Upper lobe of left lung (tissue), 6 donors: ENCODE measurements around the gene UMAD1. TPM values are rescaled to one million over a fixed set of nuclear protein-coding genes. Genes with fewer than 3 reads are reported as not detected.

Experiments used
- ATAC-seq, 2 donors: fragments of 200-7000 bp; cut with Tn5 transposase; one replicate each; pipeline ENCODE4 v1.9.1; 2022; ENCODE audit warnings: mild to moderate bottlenecking in 2 of 2, moderate library complexity in 2 of 2; ENCODE audit not compliant: low FRiP score in 2 of 2
- DNase-seq, 2 donors: peaks; one replicate each; pipeline ENCODE4 v3.0.0-alpha.2; 2019 to 2020
- H3K27ac ChIP-seq, 4 donors: fragments of 200-600 bp; sonication (generic); one replicate each; pipeline ENCODE4 v1.5.1; 2016 to 2019
- H3K27me3 ChIP-seq, 4 donors: fragments of 200-600 bp; sonication (generic); one replicate each; pipeline ENCODE4 v1.5.1; 2017 to 2019
- H3K36me3 ChIP-seq, 4 donors: fragments of 200-600 bp; sonication (generic); one replicate each; pipeline ENCODE4 v1.5.1; 2016 to 2019
- H3K4me1 ChIP-seq, 4 donors: fragments of 200-600 bp; sonication (generic); one replicate each; pipeline ENCODE4 v1.5.1; 2018 to 2019
- H3K4me3 ChIP-seq, 4 donors: fragments of 200-600 bp; sonication (generic); one replicate each; pipeline ENCODE4 v1.5.1; 2017 to 2019; ENCODE audit warnings: mild to moderate bottlenecking in 2 of 4, moderate library complexity in 1 of 4
- H3K9me3 ChIP-seq, 4 donors: fragments of 200-600 bp; sonication (generic); one replicate each; pipeline ENCODE4 v1.5.1; 2018 to 2019
- CTCF ChIP-seq, 6 experiments: fragments of 450-650 bp in 4 of 6; fragments of 200-600 bp in 2 of 6; sonication (generic) in 2 of 6; IDR thresholded peaks; one replicate each; pipeline ENCODE4 v1.5.1; 2016 to 2019; ENCODE audit warnings: antibody characterized with exemption in 6 of 6
- EP300 ChIP-seq, 4 donors: sonication (generic); formaldehyde crosslinking; IDR thresholded peaks; one replicate each; pipeline ENCODE4 v1.5.1; 2017; ENCODE audit warnings: antibody characterized with exemption in 4 of 4, control low read depth in 2 of 4
- POLR2A ChIP-seq, 4 donors: fragments of 450-650 bp; IDR thresholded peaks; one replicate each; pipeline ENCODE4 v1.5.1; 2016 to 2017; ENCODE audit warnings: antibody characterized with exemption in 4 of 4, mild to moderate bottlenecking in 2 of 4
- POLR2AphosphoS5 ChIP-seq, 2 donors: sonication (generic); formaldehyde crosslinking; IDR thresholded peaks; one replicate each; pipeline ENCODE4 v1.5.1; 2017; ENCODE audit warnings: antibody characterized with exemption in 2 of 2
- WGBS, 2 donors: methylation state at CpG; one replicate each; pipeline ENCODE4 v1.1.5; 2017 to 2018; 5-methylcytosine and 5-hydroxymethylcytosine counted together
- total RNA-seq, 6 donors: library from RNA; depleted of rRNA in 4 of 6; stranded (reverse); fragments of >200 nt in 4 of 6; gene quantifications; one replicate each; pipeline versions ENCODE4 v1.1.0 to v1.2.1, GENCODE V29; 2016 to 2021
- donor health status: DM: no; HTN: no; CAD: no; lungs with moderate emphysema.
- donor health status: DM: no; HTN: yes; CAD: no; lungs with severe emphysema.

UMAD1 gene
- total RNA-seq, 6 donors from 2014 or later: 8.4 to 29.7 (median 13.3) TPM

GRCh38 chr7:7705318-7705717, 64.8 kb downstream of the UMAD1 start:
- H3K4me1 ChIP-seq: peaks cover 0 to 19% (median 9%) of the 10 kb centered on the region in 4 donors
- TF ChIP-seq EP300 (IDR thresholded peaks at IDR 0.05) (no peak), CTCF (IDR thresholded peaks at IDR 0.05) (no peak), POLR2AphosphoS5 (IDR thresholded peaks at IDR 0.05) (no peak), POLR2A (IDR thresholded peaks at IDR 0.05) (no peak)
- H3K27ac ChIP-seq: peak overlapping the region in 2 of 4 donors; percentile 26 to 71
- ATAC-seq (no peak), DNase-seq (no peak)
- WGBS, 2 donors: 57 to 60% methylated on average over 2 of the region's 2 CpGs
- H3K9me3 ChIP-seq: no peaks in the 10 kb centered on the region
- no peaks in the 10 kb centered on the region for H3K27me3 ChIP-seq
- H3K36me3 ChIP-seq: no peaks in the 10 kb centered on the region
- no peak overlapping the region for H3K4me3 ChIP-seq

GRCh38 chr7:7706101-7706511, 65.6 kb downstream of the UMAD1 start:
- Histone ChIP-seq H3K27ac (peak overlapping the region in 1 of 4 donors; percentile 71), H3K9me3 (no peaks in the 10 kb centered on the region), H3K4me1 (peaks cover 0 to 19% (median 9%) of the 10 kb centered on the region in 4 donors), H3K27me3 (no peaks in the 10 kb centered on the region), H3K4me3 (no peak overlapping the region), H3K36me3 (no peaks in the 10 kb centered on the region)
- no peak for TF ChIP-seq CTCF (IDR thresholded peaks at IDR 0.05)
- no peak for TF ChIP-seq POLR2AphosphoS5 (IDR thresholded peaks at IDR 0.05)
- TF ChIP-seq EP300 (IDR thresholded peaks at IDR 0.05): no peak
- TF ChIP-seq POLR2A (IDR thresholded peaks at IDR 0.05): no peak
- DNase-seq: no peak
- 69 to 71% methylated on average over 1 of the region's 1 CpG for WGBS, 2 donors
- no peak for ATAC-seq

- H3K4me1 ChIP-seq: peaks cover 0 to 19% (median 9%) of the 10 kb centered on the region in 4 donors
- H3K27ac ChIP-seq: no peak overlapping the region
- 77 to 79% methylated on average over 4 of the region's 4 CpGs for WGBS, 2 donors
- H3K36me3 ChIP-seq: no peaks in the 10 kb centered on the region
- no peaks in the 10 kb centered on the region for H3K27me3 ChIP-seq
- H3K4me3 ChIP-seq: no peak overlapping the region
- TF ChIP-seq CTCF (IDR thresholded peaks at IDR 0.05): no peak
- TF ChIP-seq POLR2A (IDR thresholded peaks at IDR 0.05): no peak
- TF ChIP-seq EP300 (IDR thresholded peaks at IDR 0.05): no peak
- no peak for TF ChIP-seq POLR2AphosphoS5 (IDR thresholded peaks at IDR 0.05)
- DNase-seq (no peak), ATAC-seq (no peak)
- no peaks in the 10 kb centered on the region for H3K9me3 ChIP-seq
Measured at GRCh38 chr7:7706556-7707172, 66.1 kb downstream of the UMAD1 start.

GRCh38 chr7:7707246-7707645, 66.7 kb downstream of the UMAD1 start:
- Histone ChIP-seq H3K4me1 (peaks cover 0 to 19% (median 9%) of the 10 kb centered on the region in 4 donors), H3K4me3 (no peak overlapping the region), H3K36me3 (no peaks in the 10 kb centered on the region), H3K27me3 (no peaks in the 10 kb centered on the region), H3K9me3 (no peaks in the 10 kb centered on the region), H3K27ac (no peak overlapping the region)
- DNase-seq: no peak
- WGBS, 2 donors: 96 to 98% methylated on average over 2 of the region's 2 CpGs
- TF ChIP-seq POLR2A (IDR thresholded peaks at IDR 0.05) (no peak), EP300 (IDR thresholded peaks at IDR 0.05) (no peak), POLR2AphosphoS5 (IDR thresholded peaks at IDR 0.05) (no peak), CTCF (IDR thresholded peaks at IDR 0.05) (no peak)
- no peak for ATAC-seq

- H3K4me3 ChIP-seq: no peak overlapping the region
- no peaks in the 10 kb centered on the region for H3K9me3 ChIP-seq
- no peak for DNase-seq
- TF ChIP-seq POLR2A (IDR thresholded peaks at IDR 0.05) (no peak), POLR2AphosphoS5 (IDR thresholded peaks at IDR 0.05) (no peak), EP300 (IDR thresholded peaks at IDR 0.05) (no peak), CTCF (IDR thresholded peaks at IDR 0.05) (no peak)
- H3K27ac ChIP-seq: no peak overlapping the region
- H3K27me3 ChIP-seq: no peaks in the 10 kb centered on the region
- H3K36me3 ChIP-seq: no peaks in the 10 kb centered on the region
- 90% methylated on average over 4 of the region's 4 CpGs for WGBS, 2 donors
- ATAC-seq: no peak
- peaks cover 0 to 19% (median 9%) of the 10 kb centered on the region in 4 donors for H3K4me1 ChIP-seq
Measured at GRCh38 chr7:7707806-7708205, 67.3 kb downstream of the UMAD1 start.
